HTERT RPE-1 (cell line): ENCODE data around the gene ATP5F1C.
"Not testable (repeated sequence)": the region's sequence is repeated elsewhere in the genome, so short reads cannot be mapped to it uniquely, and the experiment has no call there.

Experiments used
- in situ Hi-C: fragments of 300-500 bp; cut with MboI; formaldehyde crosslinking; loops from 4 replicates; pipeline ENCODE4 v1.14.3; 2020; ENCODE audit warnings: low sequenced_read_pairs

Gene ATP5F1C

GRCh38 chr10:7792541-7792940 is 4.6 kb downstream of the ATP5F1C start:
- in situ Hi-C loops = no loop called here

- in situ Hi-C loops = no loop called here
These were observed 6.5 kb downstream of the ATP5F1C start for GRCh38 chr10:7794251-7795026.

DNA sequence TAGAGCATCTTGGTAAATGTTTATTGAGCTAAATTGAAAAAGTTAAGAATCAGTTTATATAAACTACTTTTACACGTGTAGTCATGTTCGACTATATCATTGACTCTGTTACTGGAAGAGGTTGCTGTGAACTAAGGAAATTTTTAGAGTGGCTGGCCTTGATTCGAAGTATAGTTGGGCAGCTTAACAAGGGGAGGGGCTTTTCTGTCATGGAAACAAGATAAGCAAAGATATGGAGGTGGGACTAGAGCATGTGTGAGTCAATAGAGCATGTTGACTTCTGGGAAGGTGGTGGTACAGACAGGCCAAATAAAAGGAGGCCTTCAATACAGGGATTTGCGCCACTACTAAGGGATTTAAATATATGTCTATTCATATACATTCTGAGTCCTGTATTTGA is 7.6 kb downstream of the ATP5F1C start:
- in situ Hi-C loops = no loop called here

- in situ Hi-C loops = no loop called here
These were observed 9.6 kb downstream of the ATP5F1C start for GRCh38 chr10:7797582-7797981.

- in situ Hi-C loops = no loop called here
These were observed 14.6 kb downstream of the ATP5F1C start for GRCh38 chr10:7802606-7803005.

- in situ Hi-C loops = no loop called here
These were observed 16.2 kb downstream of the ATP5F1C start for GRCh38 chr10:7804216-7804615.

GRCh38 chr10:7804741-7805140 is 16.8 kb downstream of the ATP5F1C start:
- in situ Hi-C loops = no loop called here

GRCh38 chr10:7808686-7809267 is 20.8 kb downstream of the ATP5F1C start:
- in situ Hi-C loops = no loop called here

- in situ Hi-C loops = no loop called here
These were observed 22.5 kb downstream of the ATP5F1C start for GRCh38 chr10:7810443-7810842.

DNA sequence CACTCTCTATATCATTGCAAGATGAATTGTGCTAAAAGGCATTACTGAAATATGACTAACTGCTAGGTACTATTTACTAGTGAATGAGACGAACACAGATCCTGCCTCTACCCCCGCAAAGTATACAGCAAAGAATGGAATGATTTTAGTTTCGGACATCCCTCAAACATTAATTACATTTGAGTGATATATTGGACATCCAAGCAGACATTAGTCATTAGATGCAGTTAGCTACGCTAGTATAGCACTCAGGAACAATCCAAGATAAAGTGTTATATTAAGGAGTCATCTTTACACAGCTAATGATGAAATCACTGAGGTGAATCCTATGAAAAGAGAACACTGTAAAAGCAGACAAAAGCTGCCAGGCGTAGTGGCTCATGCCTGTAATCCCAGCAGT is 23.0 kb downstream of the ATP5F1C start:
- in situ Hi-C loops = no loop called here

GRCh38 chr10:7811743-7812142 is 23.8 kb downstream of the ATP5F1C start:
- in situ Hi-C loops = not testable (repeated sequence)

DNA sequence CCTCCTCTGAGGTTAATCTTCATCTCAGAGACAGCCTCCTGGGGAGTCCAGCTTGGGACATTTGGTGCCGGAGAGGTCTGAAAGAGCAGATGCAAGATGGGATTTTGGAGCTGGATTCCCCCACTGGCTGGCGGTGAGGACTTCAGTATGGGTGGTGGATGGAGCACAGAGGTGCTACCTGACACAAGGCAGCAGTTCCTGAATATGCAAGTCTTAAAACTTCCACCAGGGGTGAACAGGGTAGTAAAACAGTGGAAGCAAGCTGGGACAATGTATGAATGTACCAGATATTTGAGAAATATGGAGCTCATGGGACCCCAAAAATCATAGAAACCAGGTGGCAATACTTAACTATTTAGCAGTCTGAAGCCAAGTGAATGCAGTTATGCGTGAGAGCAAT is 25.5 kb downstream of the ATP5F1C start:
- in situ Hi-C loops = no loop called here

- in situ Hi-C loops = no loop called here
These were observed 29.6 kb downstream of the ATP5F1C start for GRCh38 chr10:7817576-7817975.

- in situ Hi-C loops = no loop called here
These were observed 30.0 kb downstream of the ATP5F1C start for GRCh38 chr10:7817984-7818294.

DNA sequence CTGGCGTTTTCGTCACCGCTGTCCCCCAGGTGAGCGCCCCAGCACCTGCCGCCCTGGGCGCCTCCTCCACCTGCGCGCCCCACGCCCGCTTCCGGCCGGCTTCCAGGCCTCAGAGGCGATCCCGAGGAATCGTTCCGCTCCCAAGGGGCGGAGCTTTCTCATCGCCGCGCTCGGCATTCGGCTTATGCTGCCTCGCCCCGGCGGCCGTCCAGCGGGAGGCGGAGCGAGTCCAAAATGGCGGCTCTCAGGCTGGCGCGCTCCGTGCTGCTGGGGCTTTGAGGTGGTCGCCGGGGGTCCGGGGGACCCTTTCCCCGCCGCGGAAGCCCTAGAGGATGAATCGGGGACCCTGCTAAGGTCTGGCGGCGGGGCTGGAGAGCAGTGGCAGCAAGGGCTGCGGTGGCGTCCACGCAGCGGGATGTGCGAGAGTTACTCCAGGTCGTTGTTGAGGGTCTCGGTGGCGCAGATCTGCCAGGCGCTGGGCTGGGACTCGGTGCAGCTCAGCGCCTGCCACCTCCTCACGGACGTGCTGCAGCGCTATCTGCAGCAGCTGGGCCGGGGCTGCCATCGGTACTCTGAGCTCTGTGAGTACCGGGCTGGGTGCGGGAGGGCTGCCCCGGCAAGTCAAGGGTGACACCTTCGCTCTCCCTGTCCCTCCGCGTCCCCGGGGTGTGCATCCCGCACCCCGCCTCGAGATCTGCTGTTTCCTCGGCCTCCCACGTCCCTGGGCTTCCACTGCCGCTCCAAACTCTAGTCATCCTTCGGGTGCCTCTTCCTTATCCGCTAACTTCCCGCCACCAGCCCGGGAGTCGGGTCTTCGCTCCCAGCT is 30.5 kb downstream of the ATP5F1C start, which contains the start of gene TAF3:
TAF3 (plus strand) TSS at position 211 of the 826 bp plus-strand sequence; CDS start at position 416, 205 bp downstream.
- in situ Hi-C loops = no loop called here

DNA sequence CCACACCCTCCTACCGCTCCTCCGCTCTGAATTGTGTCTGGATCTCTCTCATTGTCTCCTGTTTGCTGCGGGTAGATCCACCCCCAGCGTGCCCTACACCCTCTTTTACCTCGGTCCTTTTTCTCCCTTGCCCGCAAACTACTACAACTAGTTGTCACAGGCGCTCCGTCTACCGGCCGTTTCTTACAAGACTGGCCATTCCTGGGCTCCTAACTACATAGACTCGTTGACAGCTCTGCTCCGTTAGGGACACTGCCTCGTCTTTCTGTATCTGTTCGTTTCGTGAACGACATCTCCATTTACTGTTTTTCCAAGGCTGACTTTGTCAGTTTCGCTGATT is 31.1 kb downstream of the ATP5F1C start:
- in situ Hi-C loops = no loop called here

- in situ Hi-C loops = no loop called here
These were observed 36.3 kb downstream of the ATP5F1C start for GRCh38 chr10:7824251-7824650.

DNA sequence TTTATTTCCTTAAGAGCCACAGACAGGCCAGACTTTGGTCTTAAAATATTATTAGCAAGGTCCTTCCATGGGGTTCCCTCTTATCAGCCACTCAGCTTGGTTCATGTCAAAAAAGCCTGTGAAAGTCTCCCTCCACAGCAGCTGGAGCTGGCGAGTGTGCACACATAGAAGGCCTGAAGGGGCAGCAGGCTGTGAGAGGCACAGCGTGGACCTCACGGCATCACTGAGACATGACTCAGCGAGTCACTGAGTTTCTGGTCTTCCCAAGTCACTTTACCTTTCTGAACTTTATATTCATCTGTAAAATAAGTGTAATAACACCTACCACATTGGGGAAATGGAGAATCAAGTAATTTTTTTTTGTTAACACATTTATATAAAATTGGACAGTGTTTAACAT is 39.0 kb downstream of the ATP5F1C start:
- in situ Hi-C loops = no loop called here

DNA sequence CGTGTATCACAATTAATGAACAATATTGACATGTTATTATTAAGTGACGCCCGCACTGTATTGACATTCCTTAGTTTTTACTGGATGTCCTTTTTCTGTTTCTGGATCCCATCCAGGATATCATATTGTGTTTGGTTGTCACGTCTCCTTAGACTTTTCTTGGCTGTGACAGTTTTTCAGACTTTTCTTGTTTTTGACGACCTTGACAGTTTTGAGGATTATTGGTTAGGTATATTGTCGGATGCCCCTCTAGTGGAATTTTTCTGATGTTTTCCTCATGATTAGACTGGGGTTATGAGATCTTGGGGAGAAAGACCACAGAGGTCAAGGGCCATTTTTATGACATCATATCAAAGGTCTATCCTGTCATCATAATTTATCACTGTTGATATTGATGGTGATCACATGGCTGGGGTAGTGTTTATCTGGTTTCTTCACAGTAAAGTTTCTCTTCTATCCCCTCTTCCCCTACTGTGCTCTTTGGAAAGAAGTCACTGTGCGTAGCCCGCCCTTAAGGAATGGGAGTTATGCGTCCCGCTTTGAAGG is 41.4 kb downstream of the ATP5F1C start:
- in situ Hi-C loops = no loop called here

DNA sequence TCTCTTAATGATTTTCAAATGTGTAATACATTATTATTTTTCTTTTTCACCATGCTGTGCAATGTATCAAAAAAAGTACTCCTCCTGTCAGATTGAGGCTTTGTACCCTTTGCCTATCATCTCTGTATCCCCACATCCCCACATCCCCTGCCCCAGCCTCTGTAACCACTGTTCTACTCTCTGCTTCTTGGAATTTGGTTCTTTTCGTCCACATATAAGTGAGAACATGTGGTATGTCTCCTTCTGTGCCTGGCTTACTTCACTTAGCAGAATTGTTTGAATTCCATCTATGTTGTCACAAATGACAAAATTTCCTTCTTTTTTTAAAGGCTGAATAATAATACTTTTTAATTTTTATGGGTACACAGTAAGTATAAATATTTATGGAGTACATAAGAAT is 44.1 kb downstream of the ATP5F1C start:
- in situ Hi-C loops = no loop called here

DNA sequence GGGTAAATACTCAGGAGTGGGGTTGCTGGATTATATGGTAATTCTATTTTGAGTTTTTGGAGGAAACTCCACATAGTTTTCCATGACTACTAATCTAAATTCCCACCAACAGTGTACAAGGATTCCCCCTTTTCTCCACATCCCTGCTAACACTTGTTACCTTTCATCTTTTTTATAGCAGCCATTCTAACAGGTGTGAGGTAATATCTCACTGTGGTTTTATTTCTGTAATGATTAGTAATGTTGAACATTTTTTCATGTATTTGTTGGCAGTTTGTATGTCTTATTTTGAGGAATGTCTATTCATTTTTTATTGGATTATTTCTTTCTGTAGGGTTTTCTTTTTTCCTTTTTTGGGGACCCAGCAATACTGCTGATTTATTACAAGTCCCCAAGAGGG is 45.2 kb downstream of the ATP5F1C start:
- in situ Hi-C loops = no loop called here

DNA sequence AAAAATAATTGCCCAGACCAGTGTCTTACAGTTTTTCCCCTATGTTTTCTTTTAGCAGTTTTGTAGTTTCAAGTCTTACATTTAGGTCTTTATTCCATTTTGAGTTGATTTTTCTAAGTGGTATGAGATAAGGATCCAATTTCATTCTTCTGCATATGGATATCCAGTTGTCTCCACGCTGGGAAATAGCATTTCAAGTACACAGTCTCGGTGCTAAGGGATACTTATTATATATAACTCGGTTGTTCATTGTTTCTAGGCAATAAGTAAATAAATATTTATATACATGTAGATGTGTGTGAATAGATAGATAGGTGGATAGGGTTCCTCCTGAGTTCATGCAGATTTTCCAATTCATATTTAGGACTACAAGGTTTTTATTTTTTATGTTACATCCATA is 46.3 kb downstream of the ATP5F1C start:
- in situ Hi-C loops = no loop called here
